ENCODE measurements around the gene ATF4. TPM values are rescaled to one million over a fixed set of nuclear protein-coding genes. Genes with fewer than 3 reads are reported as not detected.

Gene ATF4
- total RNA-seq, 1 experiment from 2014 or later, result 230 TPM

GRCh38 chr22:39487826-39488520 lies 32.4 kb upstream of the ATF4 start:
- Histone ChIP-seq H3K9me3 (ENCODE audit: low read length) (no peaks in the 10 kb centered on the region), H3K4me1 (ENCODE audit: insufficient read depth, low read length) (no peaks in the 10 kb centered on the region), H3K4me3 (ENCODE audit: low read length) (no peak overlapping the region), H4K20me1 (ENCODE audit: low read length) (no peaks in the 10 kb centered on the region), H3K36me3 (ENCODE audit: low read depth, low read length) (no peaks in the 10 kb centered on the region), H3K27ac (ENCODE audit: low read length) (no peak overlapping the region), H3K79me2 (ENCODE audit: low read length) (no peaks in the 10 kb centered on the region), H2AFZ (ENCODE audit: low read length) (no peak overlapping the region), H3K9me2 (replicated peaks; ENCODE audit: low read length) (no peaks in the 10 kb centered on the region), H3K4me2 (ENCODE audit: low read length) (no peak overlapping the region), H3K27me3 (ENCODE audit: low read length) (no peaks in the 10 kb centered on the region), H3F3A (ENCODE audit: low read length, unreplicated experiment) (no peaks in the 10 kb centered on the region), H3K9ac (ENCODE audit: low read length) (no peak overlapping the region)
- intact Hi-C loops (cut with micrococcal nuclease), result no loop called here
- CTCF ChIA-PET, result interaction anchor here (0.6 kb wide), 1 partner anchor 88 kb away, joined by 4 read pairs; the partner anchor contains the start of gene TAB1
- POLR2A ChIA-PET (ENCODE audit: unreplicated experiment), result no interaction called here
- no TSS peak for BruUV-seq (replicated peaks)
- ATAC-seq (no peak), DNase-seq (no peak)
- TF ChIP-seq CTCF (conservative IDR thresholded peaks at IDR 0.05; ENCODE audit: low read depth, low read length) (no peak), EZH2phosphoT487 (IDR thresholded peaks at IDR 0.05; ENCODE audit: borderline replicate concordance, low read length) (no peak), EZH2 (IDR thresholded peaks at IDR 0.05; ENCODE audit: low read length, unreplicated experiment) (no peak)

DNA sequence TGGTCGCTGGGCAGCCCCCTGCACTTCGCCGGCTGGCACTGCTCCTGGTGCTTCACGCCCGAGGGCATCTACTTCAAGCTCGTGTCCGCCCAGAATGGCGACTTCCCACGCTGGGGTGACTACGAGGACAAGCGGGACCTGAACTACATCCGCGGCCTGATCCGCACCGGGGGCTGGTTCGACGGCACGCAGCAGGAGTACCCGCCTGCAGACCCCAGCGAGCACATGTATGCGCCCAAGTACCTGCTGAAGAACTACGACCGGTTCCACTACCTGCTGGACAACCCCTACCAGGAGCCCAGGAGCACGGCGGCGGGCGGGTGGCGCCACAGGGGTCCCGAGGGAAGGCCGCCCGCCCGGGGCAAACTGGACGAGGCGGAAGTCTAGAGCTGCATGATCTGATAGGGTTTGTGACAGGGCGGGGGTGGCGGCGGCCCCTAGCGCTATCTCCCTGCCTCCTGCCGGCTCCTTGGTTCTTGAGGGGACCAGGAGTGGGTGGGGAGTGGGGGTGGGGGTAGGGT lies 31.7 kb upstream of the ATF4 start:
- Histone ChIP-seq H2AFZ (ENCODE audit: low read length) (no peak overlapping the region), H3K9me3 (ENCODE audit: low read length) (no peaks in the 10 kb centered on the region), H3K27me3 (ENCODE audit: low read length) (no peaks in the 10 kb centered on the region), H3K4me1 (ENCODE audit: insufficient read depth, low read length) (peaks cover 5% of the 10 kb centered on the region), H3K79me2 (ENCODE audit: low read length) (no peaks in the 10 kb centered on the region), H3K4me2 (ENCODE audit: low read length) (no peak overlapping the region), H4K20me1 (ENCODE audit: low read length) (no peaks in the 10 kb centered on the region), H3K4me3 (ENCODE audit: low read length) (no peak overlapping the region), H3K27ac (ENCODE audit: low read length) (no peak overlapping the region), H3F3A (ENCODE audit: low read length, unreplicated experiment) (no peaks in the 10 kb centered on the region), H3K36me3 (ENCODE audit: low read depth, low read length) (no peaks in the 10 kb centered on the region), H3K9ac (ENCODE audit: low read length) (no peak overlapping the region), H3K9me2 (replicated peaks; ENCODE audit: low read length) (no peaks in the 10 kb centered on the region)
- no peak for DNase-seq
- CTCF ChIA-PET, result no interaction called here
- POLR2A ChIA-PET (ENCODE audit: unreplicated experiment), result no interaction called here
- intact Hi-C loops (cut with micrococcal nuclease), result no loop called here
- no peak for TF ChIP-seq EZH2phosphoT487 (IDR thresholded peaks at IDR 0.05; ENCODE audit: borderline replicate concordance, low read length)
- TF ChIP-seq CTCF (conservative IDR thresholded peaks at IDR 0.05; ENCODE audit: low read depth, low read length), result no peak
- no peak for TF ChIP-seq EZH2 (IDR thresholded peaks at IDR 0.05; ENCODE audit: low read length, unreplicated experiment)
- BruUV-seq (replicated peaks), result no TSS peak
- no peak for ATAC-seq
